LNCAP (cell line): Measurements from ENCODE around the gene ARSD.

Experiments used
- TF ChIP-seq, protein P1 (sequence below): fragments of 450-650 bp; IDR thresholded peaks from 2 replicates; pipeline ENCODE4 v1.5.1; 2017; ENCODE audit warnings: mild to moderate bottlenecking

Gene ARSD

DNA sequence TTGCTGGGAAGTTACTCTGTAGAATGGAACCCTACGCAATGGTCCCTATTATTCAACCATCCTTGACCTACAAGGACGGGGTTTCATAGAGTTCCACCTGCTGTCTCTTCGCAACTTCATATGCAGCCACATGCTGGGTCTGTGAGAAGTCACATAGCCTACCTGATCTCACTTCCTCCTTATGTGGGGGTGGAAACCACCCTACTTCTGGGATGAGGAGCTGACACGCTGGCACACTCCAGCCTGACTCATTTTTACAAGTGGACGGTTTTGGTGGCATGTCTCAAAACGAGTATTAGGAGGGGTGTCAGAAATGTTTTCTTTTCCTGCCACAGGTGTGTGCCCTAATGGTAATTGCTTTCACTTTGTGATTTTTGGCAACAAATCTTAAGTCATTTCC, 36.8 kb upstream of the ARSD start:
- TF ChIP-seq, protein P1, sequence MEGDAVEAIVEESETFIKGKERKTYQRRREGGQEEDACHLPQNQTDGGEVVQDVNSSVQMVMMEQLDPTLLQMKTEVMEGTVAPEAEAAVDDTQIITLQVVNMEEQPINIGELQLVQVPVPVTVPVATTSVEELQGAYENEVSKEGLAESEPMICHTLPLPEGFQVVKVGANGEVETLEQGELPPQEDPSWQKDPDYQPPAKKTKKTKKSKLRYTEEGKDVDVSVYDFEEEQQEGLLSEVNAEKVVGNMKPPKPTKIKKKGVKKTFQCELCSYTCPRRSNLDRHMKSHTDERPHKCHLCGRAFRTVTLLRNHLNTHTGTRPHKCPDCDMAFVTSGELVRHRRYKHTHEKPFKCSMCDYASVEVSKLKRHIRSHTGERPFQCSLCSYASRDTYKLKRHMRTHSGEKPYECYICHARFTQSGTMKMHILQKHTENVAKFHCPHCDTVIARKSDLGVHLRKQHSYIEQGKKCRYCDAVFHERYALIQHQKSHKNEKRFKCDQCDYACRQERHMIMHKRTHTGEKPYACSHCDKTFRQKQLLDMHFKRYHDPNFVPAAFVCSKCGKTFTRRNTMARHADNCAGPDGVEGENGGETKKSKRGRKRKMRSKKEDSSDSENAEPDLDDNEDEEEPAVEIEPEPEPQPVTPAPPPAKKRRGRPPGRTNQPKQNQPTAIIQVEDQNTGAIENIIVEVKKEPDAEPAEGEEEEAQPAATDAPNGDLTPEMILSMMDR, result no peak

DNA sequence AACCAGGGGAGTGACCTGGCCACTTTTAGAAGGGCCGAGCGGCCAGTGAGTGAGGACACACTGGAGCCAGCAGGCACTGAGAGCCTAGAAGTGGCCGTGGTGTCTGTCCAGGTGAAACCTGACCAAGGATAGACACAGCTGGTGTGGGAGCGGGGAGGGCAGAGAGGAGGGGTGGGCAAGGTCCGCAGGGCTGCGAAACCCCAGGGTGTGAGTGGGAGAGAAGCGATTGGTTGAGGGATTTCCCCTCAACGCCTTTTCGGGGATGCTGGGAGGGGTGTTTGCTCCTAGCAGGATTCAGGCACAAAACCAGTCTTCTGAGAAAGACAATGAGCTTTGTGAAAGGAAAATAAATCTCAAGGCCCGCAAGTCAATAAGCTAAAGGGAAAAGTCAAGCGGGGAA, 33.2 kb upstream of the ARSD start:
- TF ChIP-seq, protein P1, result no peak

DNA sequence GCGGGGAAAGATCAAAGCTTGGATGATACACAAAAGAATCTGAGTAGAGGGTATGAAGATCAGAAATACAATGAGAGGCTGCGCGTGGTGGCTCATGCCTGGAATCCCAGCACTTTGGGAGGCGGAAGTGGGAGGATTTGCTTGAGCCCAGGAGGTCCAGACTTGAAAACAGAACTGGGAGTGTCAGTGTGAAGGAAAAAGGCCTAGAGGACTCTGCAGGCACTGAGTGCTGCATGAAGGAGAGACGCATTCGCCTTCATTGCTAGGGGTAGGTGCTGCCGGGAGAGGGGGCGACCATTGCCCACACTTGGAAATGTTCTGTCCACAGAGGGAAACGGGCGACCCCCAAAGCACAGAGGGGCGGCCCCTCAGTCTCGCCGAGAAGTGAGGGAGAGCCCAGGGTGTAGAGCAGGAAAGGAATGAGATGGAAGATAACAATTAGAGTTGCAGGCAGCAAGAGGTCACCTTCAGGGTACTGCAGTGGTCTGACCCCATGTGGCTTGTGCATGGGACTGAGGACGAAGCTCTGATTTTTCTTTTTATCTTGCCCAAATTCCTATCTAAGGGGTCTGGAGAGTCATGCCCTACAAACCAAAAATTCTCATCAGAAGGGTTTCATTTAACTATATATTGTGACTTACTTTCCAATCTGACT, 31.8 kb upstream of the ARSD start:
- TF ChIP-seq, protein P1, result no peak

DNA sequence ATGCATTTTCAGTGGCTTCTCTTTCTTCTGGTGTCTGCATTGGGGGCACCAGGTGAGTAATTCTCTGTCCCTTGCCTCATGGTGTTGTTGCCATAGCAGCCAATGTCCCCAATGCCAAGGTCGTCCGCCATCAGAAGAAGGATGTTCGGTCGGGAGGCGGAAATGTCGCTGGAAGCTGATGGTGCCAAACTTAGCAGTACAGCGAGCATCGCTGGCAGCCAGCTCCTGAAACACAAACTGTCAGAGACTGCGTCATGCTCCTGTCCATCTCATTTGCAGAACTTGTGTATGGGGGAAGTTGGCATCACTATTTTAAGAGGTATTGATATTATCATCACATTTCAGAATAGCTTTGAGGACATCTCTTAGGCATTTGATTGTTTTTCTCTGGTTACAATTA, 29.1 kb upstream of the ARSD start:
- TF ChIP-seq, protein P1, result no peak

DNA sequence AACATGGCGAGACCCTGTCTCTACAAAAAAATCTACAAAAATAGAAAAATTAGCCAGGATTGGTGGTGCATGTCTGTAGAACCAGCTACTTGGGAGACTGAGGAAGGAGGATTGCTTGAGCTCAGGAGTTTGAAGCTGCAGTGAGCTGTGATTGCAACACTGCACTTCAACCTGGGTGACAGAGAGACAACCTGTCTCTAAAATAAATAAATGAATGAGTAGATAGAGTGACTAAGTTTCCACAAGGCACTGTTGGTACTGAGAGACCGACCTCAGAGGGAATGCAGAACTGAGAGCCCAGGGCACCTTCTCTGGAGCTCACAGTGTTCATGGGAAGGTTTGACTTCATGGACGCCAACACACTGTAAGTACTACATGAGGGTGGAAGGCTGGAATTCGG, 26.7 kb upstream of the ARSD start:
- TF ChIP-seq, protein P1, result no peak

DNA sequence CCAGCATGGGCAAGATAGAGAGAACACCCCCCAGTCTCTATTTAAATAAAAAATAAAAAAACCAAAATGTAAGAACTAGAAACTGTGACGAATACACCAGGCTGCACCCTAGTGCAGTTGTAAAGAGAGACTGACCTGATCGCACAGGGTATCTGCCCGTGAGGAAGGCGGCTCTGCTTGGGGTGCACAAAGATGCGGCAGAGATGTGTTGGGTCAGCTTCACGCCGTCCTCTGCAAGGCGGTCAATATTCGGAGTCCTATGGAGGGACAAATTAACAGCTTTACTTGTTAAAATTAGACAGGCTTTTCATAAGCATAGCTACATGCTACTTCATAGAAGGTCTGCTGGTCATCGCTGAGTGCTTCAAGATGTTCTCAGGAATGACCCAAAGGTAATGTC, 26.1 kb upstream of the ARSD start:
- TF ChIP-seq, protein P1, result no peak

DNA sequence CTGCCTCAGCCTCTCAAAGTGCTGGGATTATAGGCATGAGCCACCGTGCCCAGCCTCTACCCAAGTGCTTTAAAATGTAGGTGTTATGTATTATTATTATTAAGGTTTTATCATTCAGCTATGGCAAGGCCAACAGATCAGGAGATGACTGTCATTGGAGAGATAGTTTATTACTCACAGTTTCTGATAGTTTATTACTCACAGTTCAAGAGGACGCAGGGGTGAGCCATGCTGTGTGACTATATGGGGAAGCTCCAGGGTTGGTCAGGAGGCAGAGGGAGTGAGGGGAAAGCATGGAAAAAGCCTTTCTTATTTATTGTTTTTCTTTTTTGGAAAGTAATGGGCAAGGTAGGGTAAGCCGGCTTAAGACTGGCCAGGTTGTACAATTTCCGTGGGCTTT, 25.4 kb upstream of the ARSD start:
- TF ChIP-seq, protein P1, result no peak
